ENCODE measurements around the gene TLX2.
"Not testable (repeated sequence)": the region's sequence is repeated elsewhere in the genome, so short reads cannot be mapped to it uniquely, and the experiment has no call there.

TLX2 gene

GRCh38 chr2:74514368-74515270, at the start of gene TLX2:
Gene TLX2, plus strand, starts transcription at chr2:74514450. Its CDS starts 357 bp downstream, at chr2:74514807.
- DNase-seq (ENCODE audit: low read depth): peak; percentile 32

DNA sequence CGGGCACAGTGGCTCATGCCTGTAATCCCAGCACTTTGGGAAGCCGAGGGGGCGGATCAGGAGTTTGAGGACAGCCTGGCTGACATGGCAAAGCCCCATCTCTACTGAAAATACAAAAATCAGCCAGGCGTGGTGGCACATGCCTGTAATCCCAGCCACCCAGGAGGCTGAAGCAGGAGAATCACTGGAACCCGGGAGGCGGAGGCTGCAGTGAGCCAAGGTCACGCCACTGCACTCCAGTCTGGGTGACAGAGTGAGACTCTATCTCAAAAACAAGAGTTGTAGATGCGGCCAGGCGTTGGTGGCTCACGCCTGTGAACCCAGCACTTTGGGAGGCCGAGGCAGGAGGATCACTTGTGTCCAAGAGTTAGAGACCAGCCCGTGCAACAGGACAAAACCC, 43.5 kb upstream of the TLX2 start:
- not testable (repeated sequence) for DNase-seq (ENCODE audit: low read depth)

DNA sequence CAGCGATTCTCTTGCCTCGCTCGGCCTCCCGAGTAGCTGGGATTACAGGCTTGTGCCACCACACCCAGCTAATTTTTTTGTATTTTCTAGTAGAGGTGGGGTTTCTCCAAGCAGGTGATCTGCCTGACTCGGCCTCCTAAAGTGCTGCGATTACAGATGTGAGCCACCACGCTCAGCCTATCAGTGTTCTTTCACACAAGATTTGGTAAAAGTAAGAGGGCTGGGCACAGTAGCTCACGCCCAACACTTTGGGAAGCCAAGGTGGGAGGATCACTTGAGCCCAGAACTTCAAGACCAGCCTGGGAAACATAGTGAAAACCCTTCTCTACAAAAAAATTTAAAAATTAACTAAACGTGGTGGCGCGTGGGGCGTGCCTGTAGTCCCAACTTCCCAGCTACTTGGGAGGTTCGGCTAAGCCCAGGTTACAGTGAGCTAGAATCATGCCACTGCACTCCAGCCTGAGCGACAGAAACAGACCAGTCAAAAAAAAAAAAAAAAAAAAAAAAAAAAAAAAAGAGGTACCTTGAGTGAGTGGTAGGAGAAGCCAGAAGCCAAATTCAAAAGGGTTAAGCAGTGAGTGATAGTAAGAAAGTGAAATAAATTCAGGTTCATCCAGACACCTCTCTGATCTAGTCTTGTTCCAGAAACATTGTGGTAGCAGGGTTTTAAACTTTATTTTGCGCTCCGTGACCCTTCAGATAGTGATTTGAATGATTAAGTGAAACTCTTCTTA, 42.8 kb upstream of the TLX2 start:
- no peak for DNase-seq (ENCODE audit: low read depth)

DNA sequence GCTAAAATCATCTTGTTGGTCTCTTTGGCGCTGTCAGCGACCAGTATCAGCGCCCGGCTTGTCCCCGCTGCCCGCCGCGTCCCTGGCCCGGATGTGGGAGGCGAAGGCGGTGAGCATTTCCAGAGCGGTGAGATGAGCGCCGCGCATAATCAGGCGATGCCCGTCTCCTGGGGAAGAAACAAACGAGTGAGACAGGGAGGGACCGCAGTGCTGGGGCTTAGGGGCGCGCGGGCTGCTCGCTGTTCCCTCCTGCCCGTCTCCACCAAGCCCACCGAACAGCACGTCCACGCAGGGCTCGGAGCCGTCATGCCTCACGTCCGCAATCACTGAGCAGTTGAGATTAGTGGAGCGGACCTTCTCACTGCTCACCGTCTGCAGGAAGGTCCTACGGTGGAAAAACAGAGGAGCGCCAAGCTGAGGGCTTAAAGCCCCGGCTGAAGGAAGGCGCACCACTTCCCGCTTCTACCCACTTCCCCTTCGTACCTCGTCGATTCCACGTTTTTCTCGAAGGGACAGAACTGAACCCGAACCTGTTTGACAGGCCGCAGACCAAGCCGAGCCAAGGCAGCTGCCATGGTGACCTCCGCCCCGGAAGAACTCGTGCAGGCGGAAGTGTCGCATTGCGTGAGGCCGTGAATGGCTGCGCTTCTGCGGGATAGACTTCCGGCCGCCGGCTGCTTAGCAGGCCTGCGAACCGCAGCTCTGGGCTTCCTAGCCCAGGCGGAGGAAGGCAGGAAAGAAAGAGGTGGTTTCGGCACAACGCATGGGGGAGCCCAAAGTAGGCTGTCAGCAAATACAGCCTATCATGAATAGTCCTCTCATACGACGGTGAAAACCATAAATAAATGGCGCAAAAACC, 41.9 kb upstream of the TLX2 start, which contains the start of gene MRPL53:
MRPL53 (minus strand) TSS at position 595 of the 859 bp plus-strand sequence; CDS start at position 575, 20 bp downstream.
- DNase-seq (ENCODE audit: low read depth): peak; percentile 94

DNA sequence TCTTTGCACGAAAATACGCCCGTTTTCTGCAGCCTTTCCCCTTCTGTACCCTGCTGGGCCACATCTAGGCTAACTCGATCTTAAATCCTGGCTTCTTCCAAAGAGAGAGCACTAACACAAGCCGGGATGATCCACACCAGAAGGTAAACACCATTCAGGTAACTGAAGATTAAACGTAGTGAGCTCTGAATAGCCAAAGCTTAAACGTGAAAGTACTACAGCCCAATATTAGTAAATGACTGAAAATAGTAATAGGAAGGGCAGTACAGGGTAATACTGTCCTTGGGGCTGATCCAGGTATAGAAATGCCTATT, 41.3 kb upstream of the TLX2 start:
- no peak for DNase-seq (ENCODE audit: low read depth)

GRCh38 chr2:74474481-74474880, 39.8 kb upstream of the TLX2 start:
- no peak for DNase-seq (ENCODE audit: low read depth)

DNA sequence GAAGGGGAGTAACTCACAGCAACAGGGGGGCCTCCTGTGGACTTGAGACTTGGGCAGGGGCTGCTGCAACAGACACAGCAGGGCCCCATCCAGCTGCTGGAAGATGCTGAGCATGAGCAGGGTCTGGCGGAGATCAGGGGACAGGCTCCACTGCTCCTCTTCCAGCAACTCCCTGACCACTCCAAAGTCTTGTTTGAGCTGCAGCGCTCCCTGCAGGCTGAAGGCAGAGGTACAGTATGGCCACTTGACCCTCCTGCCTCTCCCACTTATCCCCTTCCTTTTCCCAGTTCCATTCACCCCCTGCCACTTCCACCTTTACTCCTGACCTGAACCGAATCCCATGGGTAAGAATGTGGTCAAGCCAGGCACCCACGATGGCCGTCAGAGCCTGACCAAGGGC, 39.4 kb upstream of the TLX2 start:
- DNase-seq (ENCODE audit: low read depth): no peak

DNA sequence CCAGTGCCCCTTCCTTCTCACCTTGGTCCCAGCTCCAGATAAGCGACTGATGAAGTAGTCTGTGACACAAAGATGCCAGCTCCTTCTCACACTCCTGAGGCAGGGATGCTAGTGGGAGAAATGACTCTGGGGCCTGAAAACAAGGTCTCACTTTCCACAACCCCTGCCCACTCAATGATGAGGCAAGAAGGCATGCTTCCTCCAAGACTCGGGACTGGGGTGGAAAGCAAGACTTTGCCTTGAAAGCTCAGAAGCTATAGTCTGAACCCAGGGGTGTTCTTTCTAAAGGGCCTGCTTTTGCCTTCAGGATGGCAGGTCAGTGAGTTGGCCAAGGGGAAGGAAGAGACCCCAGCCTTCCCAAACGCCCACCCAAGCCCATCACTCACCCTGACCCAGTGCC, 32.8 kb upstream of the TLX2 start:
- DNase-seq (ENCODE audit: low read depth): no peak

GRCh38 chr2:74481961-74482800, 32.1 kb upstream of the TLX2 start:
- peak; percentile 50 for DNase-seq (ENCODE audit: low read depth)

- peak; percentile 97 for DNase-seq (ENCODE audit: low read depth)
These were observed 31.2 kb upstream of the TLX2 start, which contains the start of the genes CCDC142 and TTC31 for GRCh38 chr2:74482801-74483674. Gene CCDC142, minus strand, starts transcription at chr2:74482998. Its CDS starts 161 bp downstream, at chr2:74482837. Gene TTC31, plus strand, starts transcription at chr2:74483081. Its CDS starts 15 bp downstream, at chr2:74483096.

DNA sequence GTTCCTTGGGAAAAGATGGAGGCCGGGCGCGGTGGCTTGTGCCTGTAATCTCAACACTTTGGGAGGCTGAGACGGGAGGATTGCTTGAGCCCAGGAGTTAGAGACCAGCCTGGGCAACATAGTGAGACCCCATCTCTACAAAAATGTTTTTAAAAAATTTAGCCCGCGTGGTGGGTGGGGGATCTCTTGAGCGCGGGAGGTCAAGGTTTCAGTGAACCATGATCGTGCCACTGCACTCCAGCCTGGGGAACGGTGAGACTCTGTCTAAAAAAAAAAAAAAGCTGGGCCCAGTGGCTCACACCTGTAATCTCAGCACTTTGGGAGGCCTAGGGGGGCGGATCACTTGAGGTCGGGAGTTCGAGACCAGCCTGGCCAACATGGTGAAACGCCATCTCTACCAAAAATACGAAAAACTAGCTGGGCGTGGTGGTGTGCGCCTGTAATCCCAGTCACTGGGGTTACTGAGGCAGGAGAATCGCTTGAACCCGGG, 30.5 kb upstream of the TLX2 start:
- DNase-seq (ENCODE audit: low read depth): not testable (repeated sequence)

- no peak for DNase-seq (ENCODE audit: low read depth)
These were observed 28.1 kb upstream of the TLX2 start for GRCh38 chr2:74486141-74486540.

DNA sequence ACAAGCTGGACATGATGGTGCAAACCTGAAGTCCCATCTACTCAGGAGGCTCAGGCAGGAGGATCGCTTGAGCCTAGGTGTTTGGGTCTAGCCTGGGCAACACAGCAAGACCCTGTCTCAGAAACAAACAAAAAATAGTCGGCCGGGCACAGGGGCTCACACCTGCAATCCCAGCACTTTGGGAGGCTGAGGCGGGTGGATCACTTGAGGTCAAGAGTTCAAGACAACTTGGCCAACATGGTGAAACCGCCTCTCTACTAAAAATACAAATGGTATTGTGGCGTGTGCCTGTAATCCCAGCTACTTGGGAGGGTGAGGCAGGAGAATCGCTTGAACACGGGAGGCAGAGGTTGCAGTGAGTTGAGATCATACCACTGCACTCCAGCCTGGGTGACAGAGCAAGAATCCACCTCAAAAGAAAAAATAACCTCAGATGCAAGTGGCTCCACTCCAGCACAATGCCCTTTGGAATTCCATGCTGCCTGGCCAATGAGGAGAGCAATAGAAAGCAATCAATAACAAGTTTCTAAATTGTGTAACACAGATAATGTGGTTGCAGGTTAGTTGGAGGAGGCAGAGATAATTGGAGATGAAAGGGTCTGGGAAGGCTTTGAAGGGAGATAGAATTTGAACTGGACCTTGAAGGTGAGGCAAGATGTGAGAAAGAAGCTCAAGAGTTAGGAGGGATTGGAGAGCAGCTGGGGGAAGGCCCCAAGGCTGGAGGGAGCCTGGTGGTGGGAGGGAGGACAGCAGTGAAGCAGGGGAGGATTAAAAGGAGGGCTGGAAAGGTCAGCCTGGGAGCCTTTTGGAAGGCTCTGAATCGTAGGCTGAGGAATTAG, 25.4 kb upstream of the TLX2 start:
- no peak for DNase-seq (ENCODE audit: low read depth)

DNA sequence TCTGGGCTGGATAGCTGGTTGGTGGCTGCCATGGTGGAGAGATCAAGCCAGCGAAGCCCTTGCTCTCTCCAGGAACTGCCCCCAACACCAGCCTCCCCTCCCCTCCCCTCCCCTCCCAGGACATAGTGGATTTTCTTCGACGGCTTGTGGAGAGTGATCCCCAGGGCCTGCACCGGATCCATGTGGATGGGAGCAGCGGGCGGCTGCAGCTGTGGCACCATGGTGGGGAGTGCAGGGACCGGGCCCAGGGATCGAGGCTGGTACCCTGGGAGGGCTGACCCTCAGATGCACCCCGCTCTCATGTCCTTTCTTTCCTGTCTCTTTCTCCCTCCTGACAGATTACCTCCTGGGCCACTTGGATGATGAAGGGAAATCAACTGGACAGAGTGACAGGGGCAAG, 24.3 kb upstream of the TLX2 start:
- DNase-seq (ENCODE audit: low read depth): no peak

- no peak for DNase-seq (ENCODE audit: low read depth)
These were observed 22.4 kb upstream of the TLX2 start for GRCh38 chr2:74491648-74492544.

DNA sequence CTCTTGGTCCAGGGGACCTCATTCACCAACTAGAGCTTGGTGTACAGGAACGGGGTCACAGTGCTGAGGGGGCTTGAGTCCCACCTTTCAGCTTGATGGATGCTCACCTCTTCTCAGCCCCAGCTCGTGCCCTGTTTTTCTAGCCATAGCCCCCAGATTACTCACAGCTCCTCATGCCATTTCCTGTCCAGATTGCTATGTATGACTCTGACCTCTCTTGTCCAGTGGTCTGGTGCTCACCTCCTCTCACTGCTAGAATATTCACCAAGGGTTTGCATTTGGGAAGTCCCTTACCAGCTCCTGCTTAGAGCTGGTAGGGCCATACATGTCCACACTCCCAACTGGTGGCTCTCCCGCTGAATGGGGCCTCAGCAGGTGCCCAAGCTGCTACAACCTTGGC, 20.7 kb upstream of the TLX2 start:
- no peak for DNase-seq (ENCODE audit: low read depth)

GRCh38 chr2:74495440-74495839, 18.8 kb upstream of the TLX2 start:
- no peak for DNase-seq (ENCODE audit: low read depth)
